CD4-positive, alpha-beta memory T cell (primary cell): ENCODE measurements around the gene FAM89A. TPM values are rescaled to one million over a fixed set of nuclear protein-coding genes. Genes with fewer than 3 reads are reported as not detected.

Experiments used
- CTCF ChIA-PET: fragments of 350-600 bp; sonication (Branson Sonifier 250); formaldehyde crosslinking; loops from one replicate; lab custom pipeline; 2021; ENCODE audit warnings: inconsistent platforms; ENCODE audit not compliant: partially characterized antibody; lab: Charles Lee
- POLR2A ChIA-PET: fragments of 350-600 bp; sonication (Branson Sonifier 250); formaldehyde crosslinking; loops from one replicate; lab custom pipeline; 2021; ENCODE audit not compliant: partially characterized antibody; lab: Charles Lee
- DNase-seq, 5 donors: peaks; one replicate each; pipeline versions ENCODE4 v3.0.0 to v3.0.0-alpha.2; 2020 to 2022; ENCODE audit warnings: mixed read lengths in 1 of 5
- H3K27ac ChIP-seq: one replicate; pipeline ENCODE4 v1.7.0; 2013; ENCODE audit warnings: low read depth, low read length
- H3K27me3 ChIP-seq: 2 replicates; pipeline ENCODE4 v1.7.0; 2013; ENCODE audit warnings: mild to moderate bottlenecking, low read length, moderate library complexity; ENCODE audit not compliant: insufficient read depth
- H3K36me3 ChIP-seq: 2 replicates; pipeline ENCODE4 v1.7.0; 2013; ENCODE audit warnings: mild to moderate bottlenecking, low read length, moderate library complexity; ENCODE audit not compliant: insufficient read depth
- H3K4me1 ChIP-seq: 2 replicates; pipeline ENCODE4 v1.7.0; 2013; ENCODE audit warnings: mild to moderate bottlenecking, low read length, moderate library complexity; ENCODE audit not compliant: insufficient read depth
- H3K4me3 ChIP-seq, 2 donors: one replicate each; pipeline ENCODE4 v1.7.0; 2013; ENCODE audit warnings: low read length in 2 of 2, mild to moderate bottlenecking in 1 of 2
- H3K9me3 ChIP-seq, 2 donors: one replicate each; pipeline ENCODE4 v1.7.0; 2013; ENCODE audit warnings: low read length in 2 of 2, control low read depth in 1 of 2; ENCODE audit not compliant: control insufficient read depth in 1 of 2
- H3K27ac Mint-ChIP-seq, 7 donors: one replicate each; pipeline ENCODE4 v1.8.0; 2020 to 2021; ENCODE audit warnings: mixed read lengths in 7 of 7, mild to moderate bottlenecking in 6 of 7, inconsistent platforms in 3 of 7, moderate library complexity in 3 of 7
- H3K27me3 Mint-ChIP-seq, 2 donors: one replicate each; pipeline ENCODE4 v1.8.0; 2020 to 2021; ENCODE audit warnings: mixed read lengths in 2 of 2
- H3K36me3 Mint-ChIP-seq, 2 donors: one replicate each; pipeline ENCODE4 v1.8.0; 2020 to 2021; ENCODE audit warnings: mixed read lengths in 2 of 2, inconsistent platforms in 1 of 2, mild to moderate bottlenecking in 1 of 2
- H3K4me1 Mint-ChIP-seq, 4 donors: one replicate each; pipeline ENCODE4 v1.8.0; 2020 to 2021; ENCODE audit warnings: mixed read lengths in 4 of 4, mild to moderate bottlenecking in 1 of 4
- H3K4me3 Mint-ChIP-seq, 8 donors: one replicate each; pipeline ENCODE4 v1.8.0; 2020 to 2021; ENCODE audit warnings: mixed read lengths in 8 of 8, mild to moderate bottlenecking in 7 of 8, moderate library complexity in 6 of 8, inconsistent platforms in 3 of 8
- H3K9me3 Mint-ChIP-seq, 8 donors: one replicate each; pipeline ENCODE4 v1.8.0; 2020 to 2021; ENCODE audit warnings: mixed read lengths in 8 of 8, mild to moderate bottlenecking in 5 of 8, inconsistent platforms in 3 of 8, moderate library complexity in 1 of 8
- intact Hi-C: fragments of 100-400 bp; cut with micrococcal nuclease; formaldehyde crosslinking; loops from one replicate; pipeline ENCODE4 v1.15.1; 2023
- polyA plus RNA-seq, 2 donors: library from polyadenylated mRNA; unstranded; fragments of 300-500 nt; fragmentation: Illumina TruSeq; gene quantifications; one replicate each; pipeline ENCODE4 v1.2.3, GENCODE V29; 2021
- total RNA-seq, 2 experiments: library from RNA; stranded (reverse); gene quantifications; one replicate each; pipeline ENCODE4 v1.2.3, GENCODE V29; 2021

FAM89A gene
- total and polyA plus RNA-seq, 4 experiments from 2014 or later, result 6.5 to 8.7 (median 8.1) TPM

- peaks cover 19 to 37% (median 30%) of the 10 kb centered on the region in 4 donors for H3K4me1 Mint-ChIP-seq
- intact Hi-C loops, result loop anchor here (1.0 to 5.0 kb wide), 3 partner anchors 63 to 399 kb away; partner anchors contain the start of genes COG2, EXOC8, SPRTN and TTC13
- no peak for DNase-seq
- peaks cover 13% of the 10 kb centered on the region for H3K4me1 ChIP-seq
- H3K36me3 ChIP-seq, result no peaks in the 10 kb centered on the region
- no peaks in the 10 kb centered on the region for H3K27me3 Mint-ChIP-seq
- H3K9me3 Mint-ChIP-seq, result peaks cover 0 to 13% (median 0%) of the 10 kb centered on the region in 8 donors
- no peaks in the 10 kb centered on the region for H3K27me3 ChIP-seq
- no peaks in the 10 kb centered on the region for H3K9me3 ChIP-seq
- ChIA-PET POLR2A (interaction anchor here (0.8 to 1.9 kb wide), 3 partner anchors 43 to 399 kb away, joined by 3 to 7 read pairs (median 4); partner anchors contain the start of genes ARV1, COG2 and TTC13), CTCF (interaction anchor here (1.1 to 2.1 kb wide), 2 partner anchors 13 to 62 kb away, joined by 3 to 8 read pairs; partner anchors contain the start of genes ARV1 and TTC13)
- peak overlapping the region; percentile 46 for H3K27ac ChIP-seq
- H3K27ac Mint-ChIP-seq, result peak overlapping the region; percentile 52 to 93 (median 81)
- H3K4me3 Mint-ChIP-seq, result peak overlapping the region; percentile 79 to 87 (median 83)
- peak overlapping the region in 1 of 2 donors; percentile 64 for H3K4me3 ChIP-seq
- H3K36me3 Mint-ChIP-seq, result peaks cover 0 to 3% of the 10 kb centered on the region in 2 donors
These were observed 1.0 kb upstream of the FAM89A start for GRCh38 chr1:231040800-231041718.

DNA sequence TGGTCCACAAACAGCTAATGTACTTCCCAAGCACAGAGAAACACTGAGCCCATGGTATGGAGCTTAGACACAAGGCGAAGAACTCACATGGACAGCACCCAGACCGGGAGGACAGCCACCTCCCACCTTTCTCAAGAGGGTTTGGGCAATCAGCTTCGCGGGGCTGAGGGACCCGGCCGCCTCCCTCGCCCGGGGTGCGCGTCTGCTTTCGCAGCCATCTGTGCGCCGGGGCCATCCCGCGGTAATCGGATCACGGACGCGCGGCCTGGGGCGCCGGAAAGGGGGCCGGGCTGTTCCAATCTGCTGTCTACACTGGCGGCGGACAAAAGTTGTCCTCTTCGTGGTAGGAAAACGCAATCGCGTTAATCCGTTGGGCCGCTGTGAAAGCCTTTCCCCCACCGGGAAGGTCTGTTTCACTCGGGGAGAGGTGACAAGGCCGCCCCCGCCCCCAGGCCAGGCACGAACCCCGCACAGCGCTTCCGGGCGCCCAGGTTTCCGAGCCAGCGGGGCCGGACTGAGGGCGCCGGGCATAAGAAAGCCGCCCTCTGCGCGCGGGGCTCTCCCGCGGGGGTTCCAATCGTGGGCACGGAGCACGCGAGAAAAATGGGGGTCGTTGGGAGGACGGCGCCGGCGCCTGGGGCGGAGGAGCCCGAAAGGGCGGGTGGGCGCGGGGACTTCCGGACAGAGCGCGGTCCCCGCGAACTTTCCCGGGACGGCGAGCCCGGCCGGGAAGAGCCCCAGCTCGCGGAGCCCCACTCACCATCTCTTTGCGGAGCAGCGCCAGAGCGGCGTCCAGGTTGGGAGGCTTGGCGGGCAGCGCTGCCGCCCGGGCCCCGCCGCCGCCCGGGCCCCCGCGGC, 664 bp downstream of the FAM89A start:
- peak overlapping the region; percentile 45 for H3K4me3 ChIP-seq
- intact Hi-C loops, result loop anchor here (1.0 to 5.0 kb wide), 3 partner anchors 61 to 397 kb away; partner anchors contain the start of genes COG2, EXOC8, SPRTN and TTC13

DNA sequence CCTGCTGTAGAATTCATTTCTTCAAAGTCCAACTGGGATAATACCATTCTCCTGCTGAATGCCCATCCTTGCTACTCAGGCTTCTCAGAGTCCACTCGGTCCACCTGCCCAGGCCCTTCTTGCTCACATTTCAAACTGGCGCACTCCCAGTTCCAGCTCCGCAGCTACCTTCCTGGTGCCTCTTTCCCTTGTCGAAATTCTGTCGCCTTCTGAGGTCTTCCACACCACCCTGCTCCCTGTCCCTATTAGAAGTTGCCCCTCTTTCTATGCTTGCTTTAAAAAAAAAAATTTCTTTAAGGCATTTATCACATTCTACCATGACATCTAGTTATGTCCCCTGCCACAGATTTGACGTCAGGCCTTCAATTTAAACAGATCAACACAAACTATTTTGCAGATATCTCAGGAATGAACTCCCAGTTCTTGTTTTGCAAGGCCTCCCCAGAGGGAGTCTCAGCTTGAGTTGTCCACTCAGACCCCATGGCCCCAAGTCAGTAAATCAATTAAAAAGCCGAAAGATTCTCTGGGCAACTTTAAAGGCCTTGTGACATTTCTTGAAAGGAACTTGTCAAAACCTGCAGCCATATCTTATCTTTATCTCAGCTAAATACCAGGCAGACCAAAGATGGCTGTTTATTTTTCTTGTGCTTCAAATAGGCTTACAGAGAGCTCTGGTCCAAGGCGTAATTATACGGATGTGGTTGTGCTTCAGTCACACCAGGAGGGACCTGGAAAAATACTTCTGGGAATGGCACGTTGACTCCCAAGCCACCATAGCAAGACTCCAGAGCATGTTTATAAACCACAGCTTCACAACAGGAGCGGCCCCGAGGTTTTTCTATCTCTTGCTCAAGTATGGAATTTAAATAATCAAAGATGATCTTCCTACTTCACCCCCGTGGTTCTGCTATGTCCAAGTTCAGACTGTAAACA, 2.2 kb downstream of the FAM89A start:
- no peak overlapping the region for H3K27ac ChIP-seq
- H3K9me3 Mint-ChIP-seq, result no peaks in the 10 kb centered on the region
- peak overlapping the region in 3 of 7 donors; percentile 0 to 31 (median 21) for H3K27ac Mint-ChIP-seq
- H3K36me3 Mint-ChIP-seq, result peaks cover 0 to 3% of the 10 kb centered on the region in 2 donors
- no peaks in the 10 kb centered on the region for H3K27me3 Mint-ChIP-seq
- intact Hi-C loops, result no loop called here
- no peaks in the 10 kb centered on the region for H3K36me3 ChIP-seq
- peaks cover 18 to 44% (median 30%) of the 10 kb centered on the region in 4 donors for H3K4me1 Mint-ChIP-seq
- no peak for DNase-seq
- ChIA-PET POLR2A (interaction anchor here (0.6 kb wide), 1 partner anchor 42 kb away, joined by 3 read pairs; no protein-coding TSS in a partner anchor), CTCF (interaction anchor here (1.4 kb wide), 1 partner anchor 59 kb away, joined by 4 read pairs; the partner anchor contains the start of genes ARV1 and TTC13)
- peak overlapping the region in 7 of 8 donors; percentile 9 to 85 (median 46) for H3K4me3 Mint-ChIP-seq
- H3K4me3 ChIP-seq, result no peak overlapping the region
- peaks cover 13% of the 10 kb centered on the region for H3K4me1 ChIP-seq
- no peaks in the 10 kb centered on the region for H3K9me3 ChIP-seq
- H3K27me3 ChIP-seq, result no peaks in the 10 kb centered on the region

More for the DNA sequence above, 664 bp downstream of the FAM89A start:
- Histone ChIP-seq H3K27me3 (no peaks in the 10 kb centered on the region), H3K27ac (peak overlapping the region; percentile 15), H3K36me3 (no peaks in the 10 kb centered on the region), H3K9me3 (no peaks in the 10 kb centered on the region), H3K4me1 (peaks cover 13% of the 10 kb centered on the region)
- peak overlapping the region in 5 of 7 donors; percentile 15 to 78 (median 61) for H3K27ac Mint-ChIP-seq
- peaks cover 0 to 6% (median 0%) of the 10 kb centered on the region in 8 donors for H3K9me3 Mint-ChIP-seq
- H3K36me3 Mint-ChIP-seq, result peaks cover 0 to 3% of the 10 kb centered on the region in 2 donors
- no peaks in the 10 kb centered on the region for H3K27me3 Mint-ChIP-seq
- peaks cover 18 to 44% (median 26%) of the 10 kb centered on the region in 4 donors for H3K4me1 Mint-ChIP-seq
- peak overlapping the region; percentile 75 to 85 (median 79) for H3K4me3 Mint-ChIP-seq
- ChIA-PET POLR2A (interaction anchor here (0.6 to 1.9 kb wide), 5 partner anchors 9 to 66 kb away, joined by 3 to 7 read pairs (median 4); partner anchors contain the start of genes ARV1 and TTC13), CTCF (no interaction called here)
- DNase-seq, result peak; percentile 18 to 51 (median 31)

DNA sequence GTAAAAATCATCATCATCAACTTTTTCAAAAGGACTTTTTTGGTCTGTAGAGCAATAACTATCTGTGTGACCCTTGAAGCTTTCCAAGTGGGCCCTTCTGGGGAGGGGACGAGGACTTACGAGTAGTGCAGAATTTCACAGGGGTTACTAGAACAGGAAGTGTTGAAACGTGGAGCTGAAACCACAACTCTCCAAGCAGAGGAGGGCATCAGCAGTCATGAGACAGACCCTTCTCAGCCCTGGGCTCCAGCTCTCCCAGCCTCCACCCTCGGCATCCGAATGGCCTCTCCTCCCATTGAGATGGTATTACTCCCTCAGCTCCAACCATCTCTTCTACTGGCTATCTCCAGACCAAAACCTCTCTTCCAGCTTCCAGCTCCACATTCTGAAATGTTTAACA, 3.6 kb downstream of the FAM89A start:
- ChIA-PET POLR2A (interaction anchor here (1.1 kb wide), 1 partner anchor 64 kb away, joined by 3 read pairs; no protein-coding TSS in a partner anchor), CTCF (interaction anchor here (0.8 to 1.2 kb wide), 2 partner anchors 10 to 56 kb away, joined by 3 to 4 read pairs; no protein-coding TSS in a partner anchor)
- Mint-ChIP-seq H3K27ac (no peak overlapping the region), H3K4me3 (peak overlapping the region in 2 of 8 donors; percentile 33 to 44), H3K9me3 (no peaks in the 10 kb centered on the region), H3K36me3 (peaks cover 0 to 3% of the 10 kb centered on the region in 2 donors), H3K27me3 (no peaks in the 10 kb centered on the region), H3K4me1 (peaks cover 17 to 42% (median 31%) of the 10 kb centered on the region in 4 donors)
- Histone ChIP-seq H3K9me3 (no peaks in the 10 kb centered on the region), H3K27me3 (no peaks in the 10 kb centered on the region), H3K27ac (no peak overlapping the region), H3K4me3 (no peak overlapping the region), H3K36me3 (no peaks in the 10 kb centered on the region), H3K4me1 (peaks cover 13% of the 10 kb centered on the region)
- no peak for DNase-seq
- intact Hi-C loops, result no loop called here

DNA sequence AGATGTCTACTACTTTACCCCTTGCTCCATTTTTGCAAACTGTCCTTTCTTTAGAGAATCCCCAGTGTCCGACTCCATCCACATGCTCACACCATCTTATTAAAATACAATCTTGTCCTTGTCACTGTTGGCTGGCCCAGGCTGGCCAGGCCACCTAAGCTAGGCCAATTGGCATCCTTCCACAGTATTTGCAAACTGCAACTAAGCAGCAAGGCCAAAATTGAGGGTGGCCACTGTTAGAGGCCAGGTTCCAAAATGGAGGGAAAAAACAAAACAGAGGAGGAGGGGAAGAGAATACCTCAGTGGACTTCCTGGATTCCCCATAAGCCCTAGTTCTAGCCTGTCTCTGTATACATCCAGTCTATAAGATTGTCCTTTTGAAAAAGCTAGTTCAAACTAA, 4.3 kb downstream of the FAM89A start:
- Histone ChIP-seq H3K4me1 (peaks cover 8% of the 10 kb centered on the region), H3K9me3 (no peaks in the 10 kb centered on the region), H3K4me3 (no peak overlapping the region), H3K27me3 (no peaks in the 10 kb centered on the region), H3K36me3 (no peaks in the 10 kb centered on the region), H3K27ac (no peak overlapping the region)
- H3K27ac Mint-ChIP-seq, result no peak overlapping the region
- ChIA-PET POLR2A (interaction anchor here (1.1 kb wide), 1 partner anchor 64 kb away, joined by 3 read pairs; no protein-coding TSS in a partner anchor), CTCF (no interaction called here)
- intact Hi-C loops, result no loop called here
- no peaks in the 10 kb centered on the region for H3K36me3 Mint-ChIP-seq
- DNase-seq, result no peak
- H3K9me3 Mint-ChIP-seq, result no peaks in the 10 kb centered on the region
- H3K4me3 Mint-ChIP-seq, result no peak overlapping the region
- H3K27me3 Mint-ChIP-seq, result no peaks in the 10 kb centered on the region
- peaks cover 14 to 37% (median 27%) of the 10 kb centered on the region in 4 donors for H3K4me1 Mint-ChIP-seq

DNA sequence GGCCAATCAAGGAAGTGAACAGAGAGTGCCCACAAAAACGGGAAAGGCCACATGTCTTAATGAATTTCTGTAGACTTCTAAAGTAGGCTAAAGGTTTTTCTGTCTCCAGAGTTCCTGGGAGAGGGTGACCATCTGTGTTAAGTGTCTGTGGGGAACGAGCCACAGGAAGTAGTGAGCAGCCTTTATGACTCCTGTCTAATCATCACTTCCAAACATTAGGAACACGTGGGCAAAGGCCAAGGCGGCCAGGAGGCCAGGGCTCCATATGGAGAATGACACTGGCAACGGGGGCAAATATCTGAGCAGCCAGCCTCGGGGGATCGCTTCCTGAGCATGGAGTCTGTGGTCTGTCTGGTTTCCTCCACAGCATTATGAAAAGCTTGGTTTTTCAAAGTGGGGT, 7.1 kb downstream of the FAM89A start:
- no peaks in the 10 kb centered on the region for H3K36me3 ChIP-seq
- Mint-ChIP-seq H3K36me3 (peaks cover 0 to 7% of the 10 kb centered on the region in 2 donors), H3K27me3 (no peaks in the 10 kb centered on the region), H3K4me3 (no peak overlapping the region), H3K9me3 (no peaks in the 10 kb centered on the region), H3K4me1 (peaks cover 10 to 28% (median 23%) of the 10 kb centered on the region in 4 donors), H3K27ac (peak overlapping the region in 2 of 7 donors; percentile 37 to 46)
- ChIA-PET CTCF (no interaction called here), POLR2A (no interaction called here)
- H3K27me3 ChIP-seq, result no peaks in the 10 kb centered on the region
- no peak for DNase-seq
- H3K4me3 ChIP-seq, result no peak overlapping the region
- intact Hi-C loops, result no loop called here
- no peaks in the 10 kb centered on the region for H3K4me1 ChIP-seq
- H3K27ac ChIP-seq, result no peak overlapping the region
- H3K9me3 ChIP-seq, result no peaks in the 10 kb centered on the region
